Lower leg skin (tissue), 3 donors: Measurements from ENCODE around the gene TADA2B.

Experiments used
- CTCF ChIP-seq, 3 donors: fragments of 450-650 bp; IDR thresholded peaks; one replicate each; pipeline ENCODE4 v1.5.1; 2016; ENCODE audit warnings: antibody characterized with exemption in 3 of 3, mild to moderate bottlenecking in 3 of 3, moderate library complexity in 2 of 3
- POLR2A ChIP-seq, 2 donors: fragments of 450-650 bp; IDR thresholded peaks; one replicate each; pipeline ENCODE4 v1.6.1; 2016 to 2017; ENCODE audit warnings: antibody characterized with exemption in 2 of 2, mild to moderate bottlenecking in 1 of 2, moderate library complexity in 1 of 2

- TF ChIP-seq CTCF (IDR thresholded peaks at IDR 0.05), result no peak
- TF ChIP-seq POLR2A (IDR thresholded peaks at IDR 0.05), result no peak
Observed at GRCh38 chr4:7043284-7044136, at the start of gene TADA2B.
